Central memory CD8-positive, alpha-beta T cell (primary cell): Measurements from ENCODE around the gene MAGEC3.
"Not testable (repeated sequence)": the region's sequence is repeated elsewhere in the genome, so short reads cannot be mapped to it uniquely, and the experiment has no call there.

Experiments used
- ATAC-seq: fragments of 150-1000 bp; cut with Tn5 transposase; replicated peaks from 2 replicates; pipeline ENCODE4 v1.10.0; 2022; ENCODE audit warnings: mild to moderate bottlenecking, moderate FRiP score, moderate number of reproducible peaks; ENCODE audit not compliant: poor library complexity, severe bottlenecking; ENCODE audit errors: extremely low read depth
- DNase-seq, 2 donors: peaks; one replicate each; pipeline ENCODE4 v3.0.0; 2021; ENCODE audit warnings: low spot score in 2 of 2
- H3K27ac Mint-ChIP-seq: one replicate; pipeline ENCODE4 v1.8.0; 2022; ENCODE audit warnings: low read depth, mild to moderate bottlenecking, moderate library complexity, mixed read lengths
- H3K27me3 Mint-ChIP-seq: one replicate; pipeline ENCODE4 v1.8.0; 2022; ENCODE audit warnings: mixed read lengths
- H3K36me3 Mint-ChIP-seq: one replicate; pipeline ENCODE4 v1.8.0; 2022; ENCODE audit warnings: mild to moderate bottlenecking, moderate library complexity, mixed read lengths; ENCODE audit not compliant: insufficient read depth
- H3K4me1 Mint-ChIP-seq: one replicate; pipeline ENCODE4 v1.8.0; 2022; ENCODE audit warnings: mixed read lengths
- H3K4me3 Mint-ChIP-seq: one replicate; pipeline ENCODE4 v1.8.0; 2022; ENCODE audit warnings: mild to moderate bottlenecking, moderate library complexity, mixed read lengths
- H3K9me3 Mint-ChIP-seq: one replicate; pipeline ENCODE4 v1.8.0; 2022; ENCODE audit warnings: mixed read lengths

MAGEC3 gene

GRCh38 chrX:141838016-141838415 lies at the start of gene MAGEC3:
MAGEC3 (plus strand) TSS chrX:141838316; CDS start chrX:141838316, 0 bp downstream.
- Mint-ChIP-seq H3K9me3 (peaks cover 5% of the 10 kb centered on the region), H3K36me3 (no peaks in the 10 kb centered on the region), H3K27ac (no peak within 1 kb of the TSS), H3K4me3 (no peak within 1 kb of the TSS), H3K4me1 (no peaks in the 10 kb centered on the region), H3K27me3 (no peaks in the 10 kb centered on the region)
- ATAC-seq (no peak), DNase-seq (no peak)

GRCh38 chrX:141791856-141792255 lies 46.3 kb upstream of the MAGEC3 start:
- H3K9me3 Mint-ChIP-seq = peaks cover 12% of the 10 kb centered on the region
- ATAC-seq (no peak), DNase-seq (no peak)
- no peak overlapping the region for H3K4me3 Mint-ChIP-seq
- H3K27me3 Mint-ChIP-seq = no peaks in the 10 kb centered on the region
- H3K36me3 Mint-ChIP-seq = no peaks in the 10 kb centered on the region
- no peak overlapping the region for H3K27ac Mint-ChIP-seq
- no peaks in the 10 kb centered on the region for H3K4me1 Mint-ChIP-seq

GRCh38 chrX:141811438-141811837 lies 26.7 kb upstream of the MAGEC3 start:
- no peaks in the 10 kb centered on the region for H3K27me3 Mint-ChIP-seq
- peaks cover 8% of the 10 kb centered on the region for H3K9me3 Mint-ChIP-seq
- H3K27ac Mint-ChIP-seq = no peak overlapping the region
- no peaks in the 10 kb centered on the region for H3K36me3 Mint-ChIP-seq
- no peaks in the 10 kb centered on the region for H3K4me1 Mint-ChIP-seq
- ATAC-seq = no peak
- DNase-seq = no peak
- H3K4me3 Mint-ChIP-seq = no peak overlapping the region

DNA sequence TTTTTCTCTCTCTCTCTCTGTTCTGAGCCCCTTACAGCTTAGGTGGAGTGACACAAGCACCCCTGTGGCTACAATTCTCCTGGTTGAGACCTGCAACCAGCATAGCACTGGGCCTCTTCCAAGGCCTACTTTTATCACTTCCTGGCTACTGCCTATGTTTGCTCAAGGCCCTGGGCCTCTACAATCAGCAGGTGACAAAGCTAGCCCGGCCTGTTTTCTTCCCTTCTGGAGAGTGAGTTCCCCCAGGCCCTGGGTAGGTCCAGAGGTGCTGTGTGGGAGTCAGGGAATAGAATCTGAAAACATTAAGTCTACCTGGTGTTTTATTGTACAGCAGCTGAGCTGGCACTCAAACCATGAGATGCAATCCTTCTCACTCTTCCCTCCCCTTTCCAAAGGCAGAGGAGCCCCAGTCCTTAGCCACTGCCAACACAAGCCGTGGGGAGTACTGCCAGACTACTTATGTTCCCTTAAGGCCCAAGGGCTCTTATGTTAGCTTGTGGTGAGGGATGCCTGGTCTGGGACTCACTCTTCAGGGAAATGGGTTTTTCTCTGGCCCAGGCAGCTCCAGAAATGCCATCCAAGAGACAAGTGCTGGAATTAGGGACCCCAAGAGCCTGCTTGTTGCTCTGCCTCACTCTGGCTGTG lies 23.8 kb upstream of the MAGEC3 start:
- no peak for DNase-seq
- Mint-ChIP-seq H3K4me1 (no peaks in the 10 kb centered on the region), H3K9me3 (no peaks in the 10 kb centered on the region), H3K27ac (no peak overlapping the region), H3K4me3 (no peak overlapping the region), H3K36me3 (no peaks in the 10 kb centered on the region), H3K27me3 (no peaks in the 10 kb centered on the region)
- no peak for ATAC-seq

GRCh38 chrX:141815904-141816303 lies 22.2 kb upstream of the MAGEC3 start:
- H3K4me3 Mint-ChIP-seq = no peak overlapping the region
- no peaks in the 10 kb centered on the region for H3K27me3 Mint-ChIP-seq
- ATAC-seq (no peak), DNase-seq (no peak)
- H3K9me3 Mint-ChIP-seq = no peaks in the 10 kb centered on the region
- H3K4me1 Mint-ChIP-seq = no peaks in the 10 kb centered on the region
- no peaks in the 10 kb centered on the region for H3K36me3 Mint-ChIP-seq
- no peak overlapping the region for H3K27ac Mint-ChIP-seq

- ATAC-seq = no peak
Measured at GRCh38 chrX:141832247-141832646, 5.9 kb upstream of the MAGEC3 start.

DNA sequence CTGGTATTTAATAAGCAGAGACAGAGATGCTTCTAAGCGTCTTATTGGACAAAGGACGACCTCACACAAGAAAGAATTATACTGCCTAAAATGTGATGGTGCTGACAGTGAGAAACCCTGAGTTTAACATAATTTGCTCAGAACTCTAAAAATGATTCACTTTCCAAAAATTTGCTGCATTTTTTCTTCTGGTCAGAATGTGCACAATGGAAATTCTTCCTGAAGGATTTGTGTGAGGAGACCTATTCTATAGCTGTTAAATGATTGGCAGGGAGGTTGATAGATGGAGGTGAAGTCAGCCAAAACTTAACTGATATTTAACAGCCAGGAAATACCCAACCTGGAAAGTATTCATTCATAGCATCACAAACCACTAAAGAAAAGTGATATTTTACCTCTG lies 1.7 kb downstream of the MAGEC3 start:
- Mint-ChIP-seq H3K27ac (no peak overlapping the region), H3K4me3 (no peak overlapping the region), H3K27me3 (no peaks in the 10 kb centered on the region), H3K36me3 (no peaks in the 10 kb centered on the region), H3K4me1 (no peaks in the 10 kb centered on the region), H3K9me3 (peaks cover 12% of the 10 kb centered on the region)
- DNase-seq = no peak
- ATAC-seq = no peak

More at GRCh38 chrX:141832247-141832646, 5.9 kb upstream of the MAGEC3 start:
- no peak overlapping the region for H3K27ac Mint-ChIP-seq
- peaks cover 7% of the 10 kb centered on the region for H3K9me3 Mint-ChIP-seq
- H3K4me3 Mint-ChIP-seq = no peak overlapping the region
- DNase-seq = no peak
- no peaks in the 10 kb centered on the region for H3K4me1 Mint-ChIP-seq
- no peaks in the 10 kb centered on the region for H3K36me3 Mint-ChIP-seq
- no peaks in the 10 kb centered on the region for H3K27me3 Mint-ChIP-seq

GRCh38 chrX:141857479-141857878 lies 19.4 kb downstream of the MAGEC3 start:
- ATAC-seq = no peak
- Mint-ChIP-seq H3K27me3 (no peaks in the 10 kb centered on the region), H3K4me1 (no peaks in the 10 kb centered on the region), H3K9me3 (peaks cover 5% of the 10 kb centered on the region), H3K27ac (no peak overlapping the region), H3K36me3 (no peaks in the 10 kb centered on the region), H3K4me3 (no peak overlapping the region)
- no peak for DNase-seq

DNA sequence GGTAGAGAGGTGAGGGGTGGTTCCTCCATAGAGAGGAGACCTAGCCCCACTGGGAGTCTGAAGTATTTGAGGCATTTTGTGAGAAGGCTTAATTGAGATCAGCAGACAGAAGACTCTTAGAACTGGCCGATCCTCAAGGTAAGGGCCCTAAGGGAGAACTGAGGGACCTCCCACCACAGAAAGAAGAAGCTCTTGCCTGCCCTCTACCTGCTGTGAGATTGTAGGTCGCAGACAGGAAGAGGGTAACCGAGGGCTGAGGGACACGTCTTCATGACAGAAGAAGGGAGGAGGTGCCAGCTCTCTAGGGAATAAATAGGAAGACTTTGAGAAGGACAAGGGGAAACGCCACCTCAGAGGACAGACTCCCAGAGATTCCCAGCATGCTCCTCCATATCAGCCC lies 41.5 kb downstream of the MAGEC3 start:
- H3K4me3 Mint-ChIP-seq = no peak overlapping the region
- no peak for ATAC-seq
- H3K27me3 Mint-ChIP-seq = no peaks in the 10 kb centered on the region
- DNase-seq = no peak
- H3K9me3 Mint-ChIP-seq = no peaks in the 10 kb centered on the region
- no peaks in the 10 kb centered on the region for H3K36me3 Mint-ChIP-seq
- no peak overlapping the region for H3K27ac Mint-ChIP-seq
- H3K4me1 Mint-ChIP-seq = no peaks in the 10 kb centered on the region

DNA sequence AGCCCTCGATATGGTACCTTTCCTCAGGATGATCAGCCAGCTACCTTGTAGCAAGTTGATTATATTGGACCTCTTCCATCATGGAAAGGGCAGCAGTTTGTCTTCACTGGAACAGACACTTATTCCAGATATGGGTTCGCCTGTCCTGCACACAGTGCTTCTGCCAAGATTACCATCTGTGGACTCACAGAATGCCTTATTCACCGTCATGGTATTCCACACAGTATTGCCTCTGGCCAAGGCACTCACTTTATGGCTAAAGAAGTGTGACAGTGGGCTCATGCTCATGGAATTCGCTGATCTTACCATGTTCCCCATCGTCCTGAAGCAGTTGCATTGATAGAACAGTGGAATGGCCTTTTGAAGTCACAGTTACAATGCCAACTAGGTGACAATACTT lies 50.7 kb downstream of the MAGEC3 start:
- not testable (repeated sequence) for H3K4me1 Mint-ChIP-seq, H3K36me3 Mint-ChIP-seq, H3K27ac Mint-ChIP-seq, H3K9me3 Mint-ChIP-seq, DNase-seq, ATAC-seq, H3K27me3 Mint-ChIP-seq, H3K4me3 Mint-ChIP-seq

GRCh38 chrX:141894733-141895132 lies 56.6 kb downstream of the MAGEC3 start:
- Mint-ChIP-seq H3K4me1 (no peaks in the 10 kb centered on the region), H3K9me3 (no peaks in the 10 kb centered on the region), H3K4me3 (no peak overlapping the region), H3K27ac (no peak overlapping the region), H3K36me3 (no peaks in the 10 kb centered on the region), H3K27me3 (no peaks in the 10 kb centered on the region)
- DNase-seq = no peak
- no peak for ATAC-seq

- H3K27ac Mint-ChIP-seq = no peak overlapping the region
- ATAC-seq (no peak), DNase-seq (no peak)
- H3K4me3 Mint-ChIP-seq = no peak overlapping the region
- H3K4me1 Mint-ChIP-seq = no peaks in the 10 kb centered on the region
- no peaks in the 10 kb centered on the region for H3K36me3 Mint-ChIP-seq
- no peaks in the 10 kb centered on the region for H3K27me3 Mint-ChIP-seq
- H3K9me3 Mint-ChIP-seq = no peaks in the 10 kb centered on the region
Measured at GRCh38 chrX:141897690-141898089, 59.6 kb downstream of the MAGEC3 start.

DNA sequence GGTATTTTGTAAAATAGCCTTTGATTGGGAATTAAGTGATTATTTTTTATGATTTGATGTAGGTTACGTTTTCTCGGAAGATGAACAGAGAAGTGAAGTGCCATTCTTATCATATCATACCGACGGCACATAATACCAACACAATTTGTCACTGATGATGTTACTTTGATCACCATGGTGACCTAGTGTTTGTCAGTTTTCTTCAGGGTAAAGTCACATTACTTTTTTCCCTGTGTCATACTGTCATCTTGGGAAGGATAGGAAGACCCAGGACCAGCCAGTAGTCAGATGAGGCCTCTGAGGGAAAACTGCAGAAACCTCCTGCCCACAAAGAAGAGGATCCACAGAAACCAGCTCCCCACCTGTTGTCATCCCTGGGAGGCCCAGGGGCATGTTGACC lies 64.2 kb downstream of the MAGEC3 start:
- DNase-seq = no peak
- ATAC-seq = no peak
- Mint-ChIP-seq H3K9me3 (peaks cover 11% of the 10 kb centered on the region), H3K4me3 (no peak overlapping the region), H3K4me1 (no peaks in the 10 kb centered on the region), H3K27ac (no peak overlapping the region), H3K36me3 (no peaks in the 10 kb centered on the region), H3K27me3 (no peaks in the 10 kb centered on the region)
